ENCODE measurements around the gene OTP.
"Not testable (repeated sequence)": the region's sequence is repeated elsewhere in the genome, so short reads cannot be mapped to it uniquely, and the experiment has no call there.

OTP gene

DNA sequence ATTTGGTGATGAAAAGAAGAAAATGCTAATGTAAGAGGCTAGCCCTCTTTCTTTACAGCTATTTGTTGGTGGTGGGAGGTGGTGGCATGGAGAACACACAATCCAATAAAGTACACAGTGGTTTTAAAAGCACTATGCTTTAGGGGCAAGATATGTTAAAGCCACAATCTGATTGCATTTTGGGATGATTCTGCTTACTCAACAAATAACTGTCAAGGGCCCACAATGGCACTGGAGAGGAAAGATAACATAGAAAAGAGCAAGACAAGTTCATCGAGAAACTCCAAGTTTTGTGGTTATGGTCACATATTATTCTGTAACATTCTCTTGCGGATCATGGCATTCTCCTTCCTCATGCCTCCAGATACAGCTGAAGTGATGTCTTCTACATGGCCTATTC is 38.8 kb downstream of the OTP start:
- no peak for DNase-seq

- DNase-seq = no peak
Measured at GRCh38 chr5:77590347-77590746, 48.2 kb downstream of the OTP start.

DNA sequence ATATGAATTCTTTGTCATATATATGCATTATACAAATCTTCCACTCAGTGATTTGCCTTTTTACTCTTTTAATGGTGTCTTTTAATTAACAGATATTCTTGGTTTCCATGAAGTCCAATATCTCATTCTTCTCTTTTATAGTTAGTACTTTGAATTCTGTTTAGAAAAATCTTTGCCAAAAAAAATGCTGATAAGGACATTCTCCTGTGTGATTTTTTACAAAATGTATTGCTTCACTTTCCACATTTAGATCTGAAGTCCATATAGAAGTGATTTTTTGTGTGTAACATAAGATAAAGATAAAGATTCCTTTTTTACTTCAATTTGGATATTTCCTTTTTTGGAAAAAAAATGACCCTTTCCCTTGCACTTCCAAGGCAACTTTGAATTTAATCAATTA is 50.3 kb downstream of the OTP start:
- DNase-seq = no peak

DNA sequence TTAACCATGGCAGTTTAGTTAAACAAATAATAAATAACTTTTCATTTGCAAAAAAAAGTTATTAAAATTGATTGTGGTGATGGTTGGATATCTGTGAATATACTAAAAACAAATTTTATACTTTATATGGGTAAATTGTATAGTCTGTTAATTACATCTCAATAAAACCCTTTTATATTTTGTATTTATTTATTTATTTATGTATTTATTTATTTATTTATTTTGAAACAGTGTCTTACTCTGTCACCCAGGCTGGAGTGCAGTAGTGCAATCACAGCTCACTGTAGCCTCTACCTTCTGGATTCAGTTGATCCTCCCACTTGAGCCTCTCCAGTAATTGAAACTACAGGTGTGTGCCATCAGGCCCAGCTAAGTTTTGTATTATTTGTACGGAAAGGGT is 52.4 kb downstream of the OTP start:
- DNase-seq = no peak

GRCh38 chr5:77582143-77582542 is 56.4 kb downstream of the OTP start:
- not testable (repeated sequence) for DNase-seq

Data from effector CD8-positive, alpha-beta T cell (primary cell).